Choroid plexus epithelial cell (primary cell): ENCODE results near the gene ARHGEF5.
"Not testable (repeated sequence)": the region's sequence is repeated elsewhere in the genome, so short reads cannot be mapped to it uniquely, and the experiment has no call there.

Experiments
- DNase-seq: peaks from one replicate; pipeline ENCODE4 v3.0.0-alpha.2; 2010; ENCODE audit warnings: low read depth
- H3K4me3 ChIP-seq: 2 replicates; pipeline ENCODE4 v1.5.1; 2011; ENCODE audit warnings: low read depth, mild to moderate bottlenecking, control low read depth, low read length, moderate library complexity
- CTCF ChIP-seq: conservative IDR thresholded peaks from 2 replicates; pipeline ENCODE4 v1.5.1; 2011; ENCODE audit warnings: low read depth, mild to moderate bottlenecking, control low read depth, inconsistent platforms, low read length, moderate library complexity

ARHGEF5 gene

GRCh38 chr7:144415858-144416257 is 60.7 kb downstream of the ARHGEF5 start:
- no peak overlapping the region for H3K4me3 ChIP-seq
- no peak for DNase-seq
- TF ChIP-seq CTCF: no peak

GRCh38 chr7:144416341-144416740 is 61.1 kb downstream of the ARHGEF5 start:
- no peak for DNase-seq
- H3K4me3 ChIP-seq: no peak overlapping the region
- TF ChIP-seq CTCF: no peak

GRCh38 chr7:144418931-144419330 is 63.7 kb downstream of the ARHGEF5 start:
- not testable (repeated sequence) for H3K4me3 ChIP-seq, DNase-seq

GRCh38 chr7:144427539-144427938 is 72.3 kb downstream of the ARHGEF5 start:
- not testable (repeated sequence) for H3K4me3 ChIP-seq, DNase-seq

- no peak for DNase-seq
- TF ChIP-seq CTCF: no peak
- H3K4me3 ChIP-seq: no peak overlapping the region
Measured at GRCh38 chr7:144428431-144428830, 73.2 kb downstream of the ARHGEF5 start.
